HG03045 (cell line): ENCODE data around the gene RAB4B.
"Not testable (repeated sequence)": the region's sequence is repeated elsewhere in the genome, so short reads cannot be mapped to it uniquely, and the experiment has no call there.

ENCODE experiments used
- ATAC-seq: cut with Tn5 transposase; IDR thresholded peaks from one replicate; pipeline ENCODE4 v1.9.1; 2021; ENCODE audit warnings: mild to moderate bottlenecking, moderate library complexity; ENCODE audit not compliant: unreplicated experiment

RAB4B gene

DNA sequence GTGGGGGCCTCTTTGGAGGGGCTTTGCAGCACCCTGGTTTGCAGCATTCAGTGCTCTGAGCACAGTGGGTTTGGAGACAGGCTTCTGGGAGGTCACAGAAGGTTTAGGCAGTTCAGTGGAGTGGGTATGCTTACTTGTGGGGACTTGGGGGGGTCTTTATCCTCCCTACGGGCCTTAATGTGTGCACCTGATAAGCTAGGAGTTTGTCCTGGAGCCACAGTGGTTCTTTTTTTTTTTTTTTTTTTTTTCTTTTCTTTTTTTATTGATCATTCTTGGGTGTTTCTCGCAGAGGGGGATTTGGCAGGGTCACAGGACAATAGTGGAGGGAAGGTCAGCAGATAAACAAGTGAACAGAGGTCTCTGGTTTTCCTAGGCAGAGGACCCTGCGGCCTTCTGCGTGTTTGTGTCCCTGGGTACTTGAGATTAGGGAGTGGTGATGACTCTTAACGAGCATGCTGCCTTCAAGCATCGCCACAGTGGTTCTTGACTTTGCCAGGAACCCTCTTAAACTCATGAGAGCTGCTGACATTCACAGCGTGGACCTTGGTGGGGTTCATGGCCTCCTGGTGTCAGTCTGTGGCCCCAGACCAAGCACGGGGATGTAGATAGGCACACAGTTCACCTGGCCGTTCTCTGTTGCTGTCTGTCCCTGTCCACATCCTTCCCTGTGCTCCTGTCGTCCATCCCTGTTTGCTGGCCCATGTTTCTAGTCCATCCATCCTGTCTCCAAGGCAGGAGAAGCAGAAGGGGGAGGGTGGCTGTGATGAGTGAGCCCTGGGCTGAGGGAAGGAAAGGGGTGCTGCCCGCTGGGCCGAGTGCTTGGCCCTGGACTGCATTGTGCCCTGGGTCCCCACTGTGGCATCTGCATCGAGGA, 23.6 kb downstream of the RAB4B start:
- ATAC-seq = no peak

DNA sequence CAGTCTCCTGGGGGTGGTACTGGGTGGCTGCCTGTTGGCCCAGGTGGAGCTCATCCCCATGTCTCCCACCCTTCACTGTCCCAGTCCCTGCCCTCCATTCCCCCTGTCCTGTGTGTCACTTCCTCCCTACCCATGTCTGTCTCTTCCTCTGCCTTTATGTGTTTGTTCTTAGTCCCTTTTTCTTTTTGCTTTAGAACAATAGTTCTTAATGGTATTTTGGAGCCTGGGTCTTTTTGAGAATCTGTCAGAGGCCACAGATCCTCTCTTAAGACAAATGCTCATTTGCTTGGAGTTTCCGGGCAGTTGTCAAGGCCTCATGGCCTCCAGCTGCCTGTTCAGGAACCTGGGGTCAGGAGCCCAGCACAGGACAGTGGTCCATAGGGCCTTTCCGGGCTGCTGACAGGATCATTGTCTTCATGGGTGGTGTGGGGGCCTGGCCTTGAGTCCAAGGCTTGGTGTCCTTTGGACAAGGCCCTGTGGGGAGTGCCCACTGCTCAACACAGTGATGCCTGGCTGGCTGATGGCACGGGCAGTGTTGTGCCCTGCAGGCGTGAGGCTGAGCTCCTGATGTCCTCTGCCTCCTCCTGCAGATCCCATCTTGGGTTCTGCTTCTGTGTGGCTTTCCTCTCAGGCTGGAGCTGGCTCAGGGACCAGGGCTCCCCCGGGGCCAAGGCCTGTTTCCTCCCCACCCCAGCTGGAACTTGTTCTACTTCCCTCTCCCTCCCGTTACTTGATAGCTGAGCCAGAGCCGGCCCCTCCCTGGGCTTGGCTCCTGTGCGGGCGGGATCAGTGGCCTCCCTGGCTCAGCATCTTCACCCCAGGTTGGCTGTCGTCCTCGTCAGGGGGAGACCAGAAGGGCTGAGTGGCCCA, 24.5 kb downstream of the RAB4B start:
- no peak for ATAC-seq

GRCh38 chr19:40803170-40803856, 25.3 kb downstream of the RAB4B start:
- ATAC-seq = no peak

DNA sequence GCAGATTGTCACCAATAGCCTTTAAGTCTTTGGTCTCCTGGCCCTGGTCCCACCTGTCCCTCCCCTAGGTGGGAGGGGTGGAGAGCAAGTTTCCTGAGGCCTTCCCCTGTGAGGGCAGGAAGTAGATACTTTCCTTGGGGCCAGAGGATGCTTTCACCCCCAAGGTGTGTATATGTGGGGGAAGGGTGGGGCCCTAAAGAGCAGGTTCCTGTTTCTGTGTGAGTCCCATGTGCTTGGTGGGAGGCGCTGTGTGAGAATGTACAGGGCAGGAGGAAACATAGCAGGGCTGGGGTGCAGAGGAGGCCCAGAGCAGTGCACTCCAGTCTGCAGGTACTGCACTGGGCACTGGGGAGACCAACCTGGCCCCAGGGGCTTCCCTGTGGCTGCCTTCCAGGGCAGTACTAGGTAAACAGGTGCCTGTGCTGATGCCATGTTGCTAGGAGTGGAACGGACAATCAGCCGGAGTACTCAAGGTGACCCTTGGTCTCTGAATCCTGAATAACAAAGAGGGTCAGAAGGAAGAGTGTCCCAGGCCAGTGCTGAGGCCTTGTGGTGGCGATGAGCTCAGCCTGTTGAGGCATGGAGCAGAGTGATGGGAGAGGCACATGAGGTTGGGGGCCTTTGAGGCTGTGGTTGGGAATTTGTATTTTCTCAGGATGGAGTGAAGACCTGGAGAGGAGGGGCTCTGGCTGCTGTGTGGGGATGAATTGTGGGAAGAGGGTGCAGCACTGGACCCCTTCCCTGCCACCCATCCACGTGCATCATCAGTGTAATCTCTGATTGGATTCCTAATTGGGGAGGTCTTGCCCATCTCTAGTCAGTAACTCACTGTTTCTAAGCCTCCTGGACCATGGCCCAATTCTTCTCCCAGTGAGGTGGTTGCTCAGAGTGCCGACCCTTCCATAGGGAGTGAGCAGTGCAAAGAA, 26.1 kb downstream of the RAB4B start:
- ATAC-seq = no peak

DNA sequence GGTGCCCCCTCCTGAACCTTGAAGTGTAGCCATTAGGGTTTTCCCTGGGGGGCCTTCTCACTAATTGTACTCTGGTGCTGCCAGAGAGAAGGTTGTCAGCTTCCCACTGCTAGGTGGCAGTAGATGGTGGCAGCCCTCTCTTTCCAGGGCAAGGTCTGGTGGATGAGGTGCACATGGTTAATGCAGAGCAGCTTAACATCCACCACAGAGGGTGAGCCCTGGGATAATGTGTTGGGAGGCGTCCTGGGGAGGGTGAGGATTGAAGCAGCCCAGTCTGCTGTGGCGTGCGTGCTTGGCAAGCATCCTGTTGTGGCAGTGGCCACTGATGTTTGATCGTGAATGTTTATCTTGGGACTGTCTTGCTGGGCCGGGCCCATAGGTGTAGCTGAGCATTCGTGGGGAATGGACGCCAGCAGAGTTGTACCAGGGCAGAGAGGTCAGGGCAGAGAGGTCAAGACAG, 26.8 kb downstream of the RAB4B start:
- no peak for ATAC-seq

GRCh38 chr19:40805258-40805868, 27.3 kb downstream of the RAB4B start:
- no peak for ATAC-seq

DNA sequence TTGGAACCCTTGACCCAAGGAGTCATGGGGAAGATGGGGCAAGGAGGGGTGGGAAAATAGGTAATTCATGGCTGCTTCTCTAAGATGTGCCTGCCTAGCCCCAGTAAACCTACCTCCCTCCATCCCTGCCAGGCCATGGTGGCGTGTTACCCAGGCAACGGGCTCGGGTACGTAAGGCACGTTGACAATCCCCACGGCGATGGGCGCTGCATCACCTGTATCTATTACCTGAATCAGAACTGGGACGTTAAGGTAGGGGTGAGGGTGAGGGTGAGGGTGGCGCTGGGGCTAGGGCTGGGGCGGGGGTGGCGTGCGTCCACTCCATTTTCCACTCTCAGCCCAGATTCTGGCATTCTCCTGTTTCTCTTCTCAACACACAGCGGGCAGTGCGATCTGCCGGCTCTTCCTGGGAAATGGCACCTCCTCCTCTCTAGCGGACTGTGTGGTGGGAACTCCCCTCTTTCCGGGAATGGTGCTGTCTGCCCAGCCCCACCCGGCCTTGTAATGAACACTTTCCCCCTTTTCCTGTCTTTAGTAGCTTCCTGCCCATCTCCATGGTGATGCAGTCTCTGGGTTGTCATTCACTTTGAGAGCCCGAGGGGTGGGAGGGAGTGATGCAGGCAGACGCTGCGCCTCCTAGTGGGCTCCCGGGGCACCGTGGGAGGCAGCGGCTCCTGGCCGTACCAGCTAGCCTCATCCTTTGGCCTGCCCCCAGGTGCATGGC, 28.5 kb downstream of the RAB4B start:
- no peak for ATAC-seq

GRCh38 chr19:40807147-40808020, 29.3 kb downstream of the RAB4B start:
- no peak for ATAC-seq

DNA sequence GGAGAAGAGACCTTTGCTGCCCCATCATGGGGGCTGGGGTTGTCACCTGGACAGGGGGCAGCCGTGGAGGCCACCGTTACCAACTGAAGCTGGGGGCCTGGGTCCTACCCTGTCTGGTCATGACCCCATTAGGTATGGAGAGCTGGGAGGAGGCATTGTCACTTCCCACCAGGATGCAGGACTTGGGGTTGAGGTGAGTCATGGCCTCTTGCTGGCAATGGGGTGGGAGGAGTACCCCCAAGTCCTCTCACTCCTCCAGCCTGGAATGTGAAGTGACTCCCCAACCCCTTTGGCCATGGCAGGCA, 29.9 kb downstream of the RAB4B start:
- ATAC-seq = no peak

GRCh38 chr19:40808497-40808896, 30.4 kb downstream of the RAB4B start:
- ATAC-seq = no peak

GRCh38 chr19:40809358-40810086, 31.5 kb downstream of the RAB4B start:
- ATAC-seq = no peak

GRCh38 chr19:40810160-40810559, 32.1 kb downstream of the RAB4B start:
- no peak for ATAC-seq

DNA sequence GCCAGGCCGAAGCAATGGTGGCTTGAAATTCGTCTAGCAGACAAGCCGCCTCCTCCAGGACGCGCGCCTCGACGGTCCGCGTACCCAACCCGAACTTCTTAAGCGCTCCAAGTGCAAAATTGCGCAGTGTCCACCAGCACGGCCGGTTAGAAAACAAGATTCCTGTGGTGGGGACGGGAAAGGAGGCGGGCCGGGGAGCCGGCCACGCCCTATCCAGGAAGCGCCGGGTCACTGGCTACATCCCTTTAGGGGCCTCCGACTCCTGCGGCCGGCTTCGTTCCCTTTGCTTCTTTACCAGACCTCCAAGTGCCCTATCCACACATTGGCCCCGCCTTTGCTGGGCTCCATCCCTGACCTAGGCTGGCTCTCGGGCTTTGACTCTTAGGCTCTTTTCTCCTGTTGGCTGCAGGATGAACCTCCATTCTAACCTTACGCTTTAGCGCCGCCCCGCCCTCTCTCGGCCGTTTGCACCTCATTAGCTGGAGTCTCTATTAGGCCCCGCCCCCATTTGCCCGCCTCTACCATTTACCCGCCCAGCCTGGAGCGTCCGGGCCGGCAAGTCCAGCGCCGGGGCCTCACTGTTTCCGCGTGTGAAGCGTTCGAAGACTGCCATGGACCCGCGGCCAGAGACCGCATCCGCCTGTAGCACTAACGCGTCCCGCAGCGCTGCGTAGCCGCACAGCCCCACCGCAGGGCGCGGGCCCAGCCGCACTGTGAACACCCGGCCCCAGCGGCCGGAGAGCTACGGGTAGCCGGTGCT, 32.8 kb downstream of the RAB4B start:
- peak; percentile 63 for ATAC-seq

GRCh38 chr19:40811478-40812341, 33.7 kb downstream of the RAB4B start:
- no peak for ATAC-seq

GRCh38 chr19:40812571-40812970, 34.5 kb downstream of the RAB4B start:
- not testable (repeated sequence) for ATAC-seq

DNA sequence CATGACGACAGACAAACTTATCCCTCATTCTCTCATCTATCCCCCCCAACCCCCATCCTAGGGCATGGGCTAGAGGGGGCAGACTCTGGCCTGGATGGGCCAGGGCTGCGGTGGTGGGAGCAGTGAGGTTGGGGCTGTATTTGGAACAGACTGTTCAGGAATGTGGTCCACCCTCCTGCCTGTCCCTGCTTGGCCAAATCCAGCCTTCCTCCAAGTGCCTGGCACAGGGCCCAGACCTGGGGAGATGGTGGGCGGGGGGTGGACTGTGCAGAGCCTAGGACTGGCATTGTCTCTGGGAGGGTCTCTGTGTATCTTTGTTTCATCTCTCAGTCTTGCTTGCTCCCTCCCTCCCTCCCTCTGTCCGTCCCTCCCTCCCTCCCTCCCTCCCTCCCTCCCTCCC, 35.1 kb downstream of the RAB4B start:
- ATAC-seq = no peak
